ENCODE measurements around the gene ACTR2.

DNA sequence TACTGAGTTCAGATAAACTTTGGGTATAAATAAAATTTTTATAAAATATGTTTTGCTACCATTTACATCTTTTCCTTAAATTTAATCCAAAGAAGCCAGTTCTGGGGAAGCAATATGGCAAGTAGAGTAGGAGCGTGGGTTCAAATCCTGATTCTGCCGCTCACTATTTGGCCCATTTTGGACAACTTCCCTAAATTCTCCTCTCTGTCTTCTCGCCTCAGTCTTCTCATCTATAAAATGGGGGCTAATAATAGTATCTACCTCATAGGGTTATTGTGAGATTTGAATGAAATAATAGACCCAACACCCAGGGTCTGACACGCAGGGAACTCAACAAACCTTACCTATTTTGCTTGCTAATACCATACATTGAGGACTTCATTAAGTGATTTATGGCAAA is 59.7 kb downstream of the ACTR2 start:
- TF ChIP-seq POLR2A (IDR thresholded peaks at IDR 0.05; ENCODE audit: low read depth) (no peak), EP300 (IDR thresholded peaks at IDR 0.05) (no peak), POLR2AphosphoS5 (IDR thresholded peaks at IDR 0.05) (no peak)
- TF ChIP-seq, protein P1, sequence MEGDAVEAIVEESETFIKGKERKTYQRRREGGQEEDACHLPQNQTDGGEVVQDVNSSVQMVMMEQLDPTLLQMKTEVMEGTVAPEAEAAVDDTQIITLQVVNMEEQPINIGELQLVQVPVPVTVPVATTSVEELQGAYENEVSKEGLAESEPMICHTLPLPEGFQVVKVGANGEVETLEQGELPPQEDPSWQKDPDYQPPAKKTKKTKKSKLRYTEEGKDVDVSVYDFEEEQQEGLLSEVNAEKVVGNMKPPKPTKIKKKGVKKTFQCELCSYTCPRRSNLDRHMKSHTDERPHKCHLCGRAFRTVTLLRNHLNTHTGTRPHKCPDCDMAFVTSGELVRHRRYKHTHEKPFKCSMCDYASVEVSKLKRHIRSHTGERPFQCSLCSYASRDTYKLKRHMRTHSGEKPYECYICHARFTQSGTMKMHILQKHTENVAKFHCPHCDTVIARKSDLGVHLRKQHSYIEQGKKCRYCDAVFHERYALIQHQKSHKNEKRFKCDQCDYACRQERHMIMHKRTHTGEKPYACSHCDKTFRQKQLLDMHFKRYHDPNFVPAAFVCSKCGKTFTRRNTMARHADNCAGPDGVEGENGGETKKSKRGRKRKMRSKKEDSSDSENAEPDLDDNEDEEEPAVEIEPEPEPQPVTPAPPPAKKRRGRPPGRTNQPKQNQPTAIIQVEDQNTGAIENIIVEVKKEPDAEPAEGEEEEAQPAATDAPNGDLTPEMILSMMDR (IDR thresholded peaks at IDR 0.05), result no peak
